SK-N-MC (cell line): ENCODE measurements around the gene GSK3A.

Experiments
- DNase-seq: peaks from one replicate; pipeline ENCODE4 v3.0.0-alpha.2; 2011; ENCODE audit warnings: low read depth, low spot score
- H3K27ac ChIP-seq: fragments of 200-600 bp; sonication (generic); 2 replicates; pipeline ENCODE4 v1.5.1; 2016; ENCODE audit warnings: mixed run types
- H3K36me3 ChIP-seq: fragments of 200-600 bp; sonication (generic); 2 replicates; pipeline ENCODE4 v1.6.1; 2017; ENCODE audit warnings: antibody characterized with exemption, low read length, mixed read lengths; ENCODE audit not compliant: insufficient read depth
- H3K4me3 ChIP-seq: fragments of 200-600 bp; sonication (generic); 2 replicates; pipeline ENCODE4 v1.5.1; 2016
- H3K9ac ChIP-seq: fragments of 200-600 bp; sonication (generic); 2 replicates; pipeline ENCODE4 v1.8.0; 2017; ENCODE audit warnings: mixed run types, mixed read lengths; ENCODE audit not compliant: insufficient read length
- H3K9me3 ChIP-seq: fragments of 200-600 bp; sonication (generic); 2 replicates; pipeline ENCODE4 v1.6.1; 2017; ENCODE audit warnings: low read depth, mild to moderate bottlenecking, antibody characterized with exemption, low read length, moderate library complexity, mixed read lengths
- EZH2 ChIP-seq: fragments of 200-600 bp; sonication (generic); IDR thresholded peaks from one replicate; pipeline ENCODE4 v1.6.1; 2017; ENCODE audit warnings: antibody characterized with exemption
- FOXP2 ChIP-seq: optimal IDR thresholded peaks from 2 replicates; pipeline ENCODE3; 2011; ENCODE audit warnings: mild to moderate bottlenecking, moderate library complexity; ENCODE audit not compliant: insufficient read depth; ENCODE audit errors: extremely low read length, control extremely low read depth
- POLR2AphosphoS5 ChIP-seq: IDR thresholded peaks from 2 replicates; pipeline ENCODE4 v1.6.1; 2012; ENCODE audit warnings: mild to moderate bottlenecking, low read depth, low read length, borderline replicate concordance

Gene GSK3A

GRCh38 chr19:42196011-42197001 is 46.1 kb downstream of the GSK3A start:
- no peak for TF ChIP-seq POLR2AphosphoS5
- TF ChIP-seq EZH2 = no peak
- TF ChIP-seq FOXP2 = no peak
- DNase-seq = no peak
- Histone ChIP-seq H3K9me3 (no peaks in the 10 kb centered on the region), H3K27ac (no peak overlapping the region), H3K9ac (no peak overlapping the region), H3K36me3 (peaks cover 7% of the 10 kb centered on the region; the same call in 1 of the 2 replicates), H3K4me3 (no peak overlapping the region)

GRCh38 chr19:42193706-42194105 is 48.7 kb downstream of the GSK3A start:
- Histone ChIP-seq H3K27ac (no peak overlapping the region), H3K9ac (no peak overlapping the region), H3K4me3 (no peak overlapping the region), H3K36me3 (peaks cover 3% of the 10 kb centered on the region; the same call in 1 of the 2 replicates), H3K9me3 (no peaks in the 10 kb centered on the region)
- no peak for TF ChIP-seq POLR2AphosphoS5
- TF ChIP-seq EZH2 = no peak
- TF ChIP-seq FOXP2 = no peak
- DNase-seq = no peak

GRCh38 chr19:42193294-42193693 is 49.1 kb downstream of the GSK3A start:
- no peaks in the 10 kb centered on the region for H3K36me3 ChIP-seq
- no peak overlapping the region for H3K4me3 ChIP-seq
- no peak for TF ChIP-seq POLR2AphosphoS5
- TF ChIP-seq FOXP2 = no peak
- TF ChIP-seq EZH2 = no peak
- H3K27ac ChIP-seq = no peak overlapping the region
- no peak overlapping the region for H3K9ac ChIP-seq
- no peaks in the 10 kb centered on the region for H3K9me3 ChIP-seq
- no peak for DNase-seq

GRCh38 chr19:42191855-42192254 is 50.5 kb downstream of the GSK3A start:
- no peak overlapping the region for H3K4me3 ChIP-seq
- TF ChIP-seq FOXP2 (no peak), EZH2 (no peak), POLR2AphosphoS5 (no peak)
- no peak overlapping the region for H3K9ac ChIP-seq
- H3K27ac ChIP-seq = no peak overlapping the region
- H3K9me3 ChIP-seq = no peaks in the 10 kb centered on the region
- no peaks in the 10 kb centered on the region for H3K36me3 ChIP-seq
- DNase-seq = no peak

GRCh38 chr19:42191330-42191729 is 51.1 kb downstream of the GSK3A start:
- Histone ChIP-seq H3K9ac (no peak overlapping the region), H3K36me3 (no peaks in the 10 kb centered on the region), H3K4me3 (no peak overlapping the region), H3K9me3 (no peaks in the 10 kb centered on the region), H3K27ac (no peak overlapping the region)
- TF ChIP-seq POLR2AphosphoS5 (no peak), EZH2 (no peak), FOXP2 (no peak)
- DNase-seq = no peak

- Histone ChIP-seq H3K9ac (no peak overlapping the region), H3K4me3 (no peak overlapping the region), H3K36me3 (no peaks in the 10 kb centered on the region), H3K27ac (peak overlapping the region; percentile 56; the same call in 1 of the 2 replicates), H3K9me3 (no peaks in the 10 kb centered on the region)
- no peak for DNase-seq
- TF ChIP-seq FOXP2 (no peak), POLR2AphosphoS5 (no peak), EZH2 (no peak)
These were observed 53.3 kb downstream of the GSK3A start for GRCh38 chr19:42189133-42189532.

- Histone ChIP-seq H3K36me3 (no peaks in the 10 kb centered on the region), H3K9me3 (no peaks in the 10 kb centered on the region), H3K27ac (peak overlapping the region; percentile 56; the same call in 1 of the 2 replicates), H3K4me3 (no peak overlapping the region), H3K9ac (no peak overlapping the region)
- no peak for DNase-seq
- TF ChIP-seq FOXP2 = no peak
- TF ChIP-seq EZH2 = no peak
- no peak for TF ChIP-seq POLR2AphosphoS5
These were observed 53.7 kb downstream of the GSK3A start for GRCh38 chr19:42188665-42189064.

- no peak overlapping the region for H3K9ac ChIP-seq
- H3K4me3 ChIP-seq = no peak overlapping the region
- no peaks in the 10 kb centered on the region for H3K9me3 ChIP-seq
- H3K36me3 ChIP-seq = no peaks in the 10 kb centered on the region
- H3K27ac ChIP-seq = no peak overlapping the region
- TF ChIP-seq EZH2 = no peak
- TF ChIP-seq POLR2AphosphoS5 = no peak
- TF ChIP-seq FOXP2 = no peak
- DNase-seq = no peak
These were observed 57.1 kb downstream of the GSK3A start for GRCh38 chr19:42185277-42185676.
